Mesothelial cell of epicardium (in vitro differentiated cells): ENCODE measurements around the gene LCN1. TPM values are rescaled to one million over a fixed set of nuclear protein-coding genes. Genes with fewer than 3 reads are reported as not detected.

Source experiments
- DNase-seq, 2 experiments: peaks; one replicate each; pipeline ENCODE4 v3.0.0; 2021; ENCODE audit warnings: low spot score in 2 of 2; ENCODE audit not compliant: unreplicated experiment in 2 of 2
- H3K27ac Mint-ChIP-seq: 2 replicates; pipeline ENCODE4 v1.8.0; 2021; ENCODE audit warnings: mixed read lengths
- H3K27me3 Mint-ChIP-seq: 2 replicates; pipeline ENCODE4 v1.8.0; 2021; ENCODE audit warnings: low read depth, mixed read lengths
- H3K36me3 Mint-ChIP-seq: 2 replicates; pipeline ENCODE4 v1.8.0; 2021; ENCODE audit warnings: mixed read lengths
- H3K4me1 Mint-ChIP-seq: 2 replicates; pipeline ENCODE4 v1.8.0; 2021; ENCODE audit warnings: mixed read lengths
- H3K4me3 Mint-ChIP-seq: 2 replicates; pipeline ENCODE4 v1.8.0; 2021; ENCODE audit warnings: mild to moderate bottlenecking, moderate library complexity, mixed read lengths
- H3K9me3 Mint-ChIP-seq: 2 replicates; pipeline ENCODE4 v1.8.0; 2021; ENCODE audit warnings: mixed read lengths
- total RNA-seq: library from RNA; stranded (reverse); gene quantifications from 3 replicates; pipeline ENCODE4 v1.2.1, GENCODE V29; 2021
- TF ChIP-seq, protein P1 (sequence below): fragments of 200-600 bp; sonication (generic); IDR thresholded peaks from one replicate; pipeline ENCODE4 v1.5.0; 2021; ENCODE audit warnings: antibody characterized with exemption; ENCODE audit not compliant: unreplicated experiment

The LCN1 gene
- total RNA-seq, 1 donor from 2014 or later = not detected

DNA sequence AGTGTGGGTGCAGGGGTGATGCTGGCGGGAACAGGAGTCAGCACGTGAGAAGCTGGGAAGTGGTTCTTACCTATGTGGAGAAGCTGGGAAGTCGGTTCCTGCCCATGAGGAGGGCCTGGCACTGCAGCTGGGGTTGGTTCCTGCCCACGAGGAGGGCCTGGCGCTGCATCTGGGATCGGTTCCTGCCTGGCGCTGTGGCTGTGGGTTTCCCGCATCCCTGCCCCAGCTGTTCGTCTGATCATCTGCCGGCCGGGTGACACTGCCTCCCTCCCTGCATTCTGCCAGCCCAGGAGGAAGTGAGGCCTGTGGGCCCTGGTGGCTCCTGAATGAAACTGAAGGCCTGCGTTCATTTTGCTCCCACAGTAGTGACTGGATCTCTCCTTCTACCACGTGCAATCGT is 29.8 kb downstream of the LCN1 start:
- TF ChIP-seq, protein P1, sequence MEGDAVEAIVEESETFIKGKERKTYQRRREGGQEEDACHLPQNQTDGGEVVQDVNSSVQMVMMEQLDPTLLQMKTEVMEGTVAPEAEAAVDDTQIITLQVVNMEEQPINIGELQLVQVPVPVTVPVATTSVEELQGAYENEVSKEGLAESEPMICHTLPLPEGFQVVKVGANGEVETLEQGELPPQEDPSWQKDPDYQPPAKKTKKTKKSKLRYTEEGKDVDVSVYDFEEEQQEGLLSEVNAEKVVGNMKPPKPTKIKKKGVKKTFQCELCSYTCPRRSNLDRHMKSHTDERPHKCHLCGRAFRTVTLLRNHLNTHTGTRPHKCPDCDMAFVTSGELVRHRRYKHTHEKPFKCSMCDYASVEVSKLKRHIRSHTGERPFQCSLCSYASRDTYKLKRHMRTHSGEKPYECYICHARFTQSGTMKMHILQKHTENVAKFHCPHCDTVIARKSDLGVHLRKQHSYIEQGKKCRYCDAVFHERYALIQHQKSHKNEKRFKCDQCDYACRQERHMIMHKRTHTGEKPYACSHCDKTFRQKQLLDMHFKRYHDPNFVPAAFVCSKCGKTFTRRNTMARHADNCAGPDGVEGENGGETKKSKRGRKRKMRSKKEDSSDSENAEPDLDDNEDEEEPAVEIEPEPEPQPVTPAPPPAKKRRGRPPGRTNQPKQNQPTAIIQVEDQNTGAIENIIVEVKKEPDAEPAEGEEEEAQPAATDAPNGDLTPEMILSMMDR = no peak
- H3K4me1 Mint-ChIP-seq = no peaks in the 10 kb centered on the region
- no peaks in the 10 kb centered on the region for H3K36me3 Mint-ChIP-seq
- H3K9me3 Mint-ChIP-seq = peaks cover 10% of the 10 kb centered on the region
- no peaks in the 10 kb centered on the region for H3K27me3 Mint-ChIP-seq
- H3K4me3 Mint-ChIP-seq = no peak overlapping the region
- no peak overlapping the region for H3K27ac Mint-ChIP-seq
- no peak for DNase-seq

DNA sequence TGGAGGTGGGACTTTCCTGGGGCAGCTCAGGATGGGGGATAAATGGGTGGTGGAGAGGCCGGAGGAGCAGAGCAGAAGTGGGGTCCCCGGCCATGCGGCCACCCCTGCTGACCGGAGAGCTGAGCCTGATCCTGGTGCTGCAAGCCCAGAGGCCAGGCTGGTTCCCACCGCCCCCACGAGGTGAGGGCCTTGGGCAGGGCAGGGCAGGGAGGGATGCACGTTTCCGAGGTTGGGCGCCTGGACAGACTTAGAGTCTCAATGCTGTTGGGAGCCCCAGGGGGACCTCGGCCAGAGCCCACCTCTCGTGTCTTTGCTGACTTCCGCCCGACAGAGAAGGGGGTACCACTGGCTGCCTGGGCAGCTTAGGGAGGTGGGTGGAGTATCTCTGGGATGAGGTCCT is 30.2 kb downstream of the LCN1 start:
- Mint-ChIP-seq H3K27ac (no peak overlapping the region), H3K4me1 (no peaks in the 10 kb centered on the region), H3K9me3 (peaks cover 13% of the 10 kb centered on the region), H3K4me3 (no peak overlapping the region), H3K27me3 (no peaks in the 10 kb centered on the region), H3K36me3 (no peaks in the 10 kb centered on the region)
- TF ChIP-seq, protein P1 = no peak
- no peak for DNase-seq

DNA sequence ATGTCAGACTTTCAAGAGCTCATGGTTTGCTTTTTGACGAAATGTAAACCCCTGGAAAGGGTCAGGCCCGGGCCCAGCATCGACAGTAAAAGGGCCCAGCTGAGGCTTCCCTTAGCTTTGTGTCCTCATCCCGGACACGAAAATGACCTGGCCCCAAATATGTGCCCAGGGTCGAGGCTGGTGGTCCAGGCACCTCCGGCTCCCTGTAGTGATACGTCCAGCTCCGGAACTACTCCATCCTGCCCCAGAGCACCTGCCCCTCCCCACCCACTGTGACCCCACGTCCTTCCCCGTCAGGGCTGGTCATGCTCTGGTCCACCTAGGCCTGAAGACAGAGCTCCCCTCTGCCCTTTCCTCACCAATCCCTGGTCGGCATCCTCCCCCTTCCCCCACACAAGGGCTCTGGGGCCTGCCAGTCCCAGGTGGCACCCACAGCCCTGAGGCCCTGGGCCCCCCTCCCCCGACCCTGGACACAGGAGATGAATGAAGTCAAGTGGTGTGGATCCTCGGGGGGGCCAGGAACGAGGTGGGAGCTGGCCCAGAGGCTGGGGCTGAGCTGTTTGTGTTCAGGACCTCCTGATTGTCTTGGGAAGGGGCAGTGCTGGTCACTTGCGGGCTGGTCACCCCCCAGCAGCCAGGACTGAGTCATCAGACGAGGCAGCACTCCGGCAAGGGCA is 30.9 kb downstream of the LCN1 start:
- DNase-seq = no peak
- Mint-ChIP-seq H3K27me3 (no peaks in the 10 kb centered on the region), H3K36me3 (no peaks in the 10 kb centered on the region), H3K4me1 (no peaks in the 10 kb centered on the region), H3K9me3 (peaks cover 13% of the 10 kb centered on the region), H3K27ac (no peak overlapping the region), H3K4me3 (no peak overlapping the region)
- TF ChIP-seq, protein P1 = no peak

DNA sequence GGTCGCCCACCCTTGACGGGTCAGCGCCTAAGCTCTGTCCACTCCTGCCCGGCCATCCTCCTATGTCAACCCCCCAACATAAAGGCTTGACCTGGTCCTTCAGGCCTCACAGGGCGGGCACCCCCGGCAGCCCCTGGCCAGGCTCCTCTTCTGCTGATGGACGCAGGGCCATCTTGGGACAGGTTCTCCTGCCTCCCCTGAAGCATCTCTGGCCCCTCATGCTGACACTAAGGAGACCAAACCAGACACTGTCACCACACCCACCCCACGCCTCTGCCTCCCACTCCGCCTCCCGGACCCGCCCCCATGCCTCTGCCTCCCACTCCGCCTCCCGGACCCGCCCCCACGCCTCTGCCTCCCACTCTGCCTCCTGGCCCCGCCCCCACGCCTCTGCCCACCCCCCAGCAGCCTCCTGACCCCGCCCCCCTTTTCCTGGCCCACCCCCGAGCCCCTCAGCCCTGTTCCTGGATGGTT is 31.5 kb downstream of the LCN1 start:
- TF ChIP-seq, protein P1 = no peak
- no peak overlapping the region for H3K4me3 Mint-ChIP-seq
- no peaks in the 10 kb centered on the region for H3K4me1 Mint-ChIP-seq
- H3K27ac Mint-ChIP-seq = no peak overlapping the region
- peaks cover 13% of the 10 kb centered on the region for H3K9me3 Mint-ChIP-seq
- H3K27me3 Mint-ChIP-seq = no peaks in the 10 kb centered on the region
- DNase-seq = no peak
- H3K36me3 Mint-ChIP-seq = no peaks in the 10 kb centered on the region

GRCh38 chr9:135554718-135555117 is 33.5 kb downstream of the LCN1 start:
- no peak overlapping the region for H3K4me3 Mint-ChIP-seq

More at GRCh38 chr9:135554718-135555117, 33.5 kb downstream of the LCN1 start:
- TF ChIP-seq, protein P1 = no peak
- Mint-ChIP-seq H3K27ac (no peak overlapping the region), H3K9me3 (peaks cover 13% of the 10 kb centered on the region), H3K4me1 (no peaks in the 10 kb centered on the region), H3K27me3 (no peaks in the 10 kb centered on the region), H3K36me3 (no peaks in the 10 kb centered on the region)
- DNase-seq = no peak
